CD14-positive monocyte (primary cell): Measurements from ENCODE around the gene TTC33. TPM values are rescaled to one million over a fixed set of nuclear protein-coding genes. Genes with fewer than 3 reads are reported as not detected.

ENCODE experiments used
- DNase-seq, 3 donors: peaks; one replicate each; pipeline ENCODE4 v3.0.0-alpha.2; 2011 to 2022
- H2AFZ ChIP-seq: 2 replicates; pipeline ENCODE4 v1.6.0; 2012; ENCODE audit warnings: mild to moderate bottlenecking, low read depth, low read length, inconsistent platforms; ENCODE audit not compliant: insufficient read depth, poor library complexity, severe bottlenecking
- H3K27ac ChIP-seq, 2 donors: 1 replicate in 1 of 2; 2 replicates in 1 of 2; pipeline ENCODE4 v1.5.1; 2012 to 2013; ENCODE audit warnings: low read length in 2 of 2, control low read depth in 1 of 2, inconsistent platforms in 1 of 2, low read depth in 1 of 2, mild to moderate bottlenecking in 1 of 2
- H3K27me3 ChIP-seq, 2 donors: one replicate each; pipeline versions ENCODE4 v1.6.0 to v1.6.1; 2011 to 2013; ENCODE audit warnings: low read length in 2 of 2; ENCODE audit not compliant: control insufficient read depth in 2 of 2, insufficient read depth in 2 of 2
- H3K36me3 ChIP-seq, 2 donors: replicated peaks in 1 of 2; 1 replicate in 1 of 2; 2 replicates in 1 of 2; pipeline versions ENCODE4 v1.5.1 to v1.6.1; 2012 to 2013; ENCODE audit warnings: low read length in 2 of 2, control low read depth in 1 of 2, inconsistent platforms in 1 of 2, mild to moderate bottlenecking in 1 of 2; ENCODE audit not compliant: insufficient read depth in 2 of 2, control insufficient read depth in 1 of 2
- H3K4me1 ChIP-seq, 2 donors: 1 replicate in 1 of 2; 2 replicates in 1 of 2; pipeline versions ENCODE4 v1.5.1 to v1.6.1; 2012 to 2013; ENCODE audit warnings: low read length in 2 of 2, control low read depth in 1 of 2, inconsistent platforms in 1 of 2, mild to moderate bottlenecking in 1 of 2, moderate library complexity in 1 of 2; ENCODE audit not compliant: insufficient read depth in 2 of 2, control insufficient read depth in 1 of 2
- H3K4me2 ChIP-seq: replicated peaks from 2 replicates; pipeline ENCODE3; 2012; ENCODE audit warnings: low read length, moderate library complexity, mild to moderate bottlenecking; ENCODE audit not compliant: poor library complexity, severe bottlenecking; ENCODE audit errors: extremely low read depth
- H3K4me3 ChIP-seq, 3 experiments: fragments of 200-600 bp in 1 of 3; sonication (generic) in 1 of 3; replicated peaks in 1 of 3; 1 replicate in 2 of 3; 2 replicates in 1 of 3; pipeline ENCODE4 v1.5.1; 2011 to 2013; ENCODE audit warnings: low read length in 3 of 3, mild to moderate bottlenecking in 3 of 3, control low read depth in 2 of 3, low read depth in 2 of 3, inconsistent platforms in 1 of 3, moderate library complexity in 1 of 3
- H3K79me2 ChIP-seq: 2 replicates; pipeline ENCODE4 v1.6.0; 2012; ENCODE audit warnings: mild to moderate bottlenecking, control low read depth, inconsistent platforms, low read length, moderate library complexity; ENCODE audit not compliant: insufficient read depth
- H3K9ac ChIP-seq: 2 replicates; pipeline ENCODE4 v1.6.0; 2017; ENCODE audit warnings: low read length, mild to moderate bottlenecking; ENCODE audit not compliant: insufficient read depth, poor library complexity, severe bottlenecking
- H3K9me3 ChIP-seq, 2 donors: replicated peaks in 1 of 2; 1 replicate in 1 of 2; 2 replicates in 1 of 2; pipeline versions ENCODE4 v1.5.1 to v1.6.1; 2012 to 2013; ENCODE audit warnings: low read length in 2 of 2, control low read depth in 1 of 2; ENCODE audit not compliant: control insufficient read depth in 1 of 2, insufficient read depth in 1 of 2
- H4K20me1 ChIP-seq: 2 replicates; pipeline ENCODE4 v1.6.0; 2012; ENCODE audit warnings: mild to moderate bottlenecking, low read length, control low read depth, moderate library complexity; ENCODE audit not compliant: insufficient read depth
- H3K27ac Mint-ChIP-seq, 7 donors: one replicate each; pipeline ENCODE4 v1.8.0; 2020; ENCODE audit warnings: mild to moderate bottlenecking in 7 of 7, mixed read lengths in 7 of 7, moderate library complexity in 6 of 7, inconsistent platforms in 2 of 7
- H3K27me3 Mint-ChIP-seq, 3 donors: one replicate each; pipeline ENCODE4 v1.8.0; 2021 to 2022; ENCODE audit warnings: low read depth in 3 of 3, mild to moderate bottlenecking in 3 of 3, mixed read lengths in 3 of 3, moderate library complexity in 3 of 3, inconsistent platforms in 1 of 3
- H3K36me3 Mint-ChIP-seq, 2 donors: one replicate each; pipeline ENCODE4 v1.8.0; 2020; ENCODE audit warnings: mixed read lengths in 2 of 2, inconsistent platforms in 1 of 2, mild to moderate bottlenecking in 1 of 2
- H3K4me1 Mint-ChIP-seq: one replicate; pipeline ENCODE4 v1.8.0; 2020; ENCODE audit warnings: mild to moderate bottlenecking, mixed read lengths
- H3K4me3 Mint-ChIP-seq, 2 donors: one replicate each; pipeline ENCODE4 v1.8.0; 2020; ENCODE audit warnings: mild to moderate bottlenecking in 2 of 2, mixed read lengths in 2 of 2, moderate library complexity in 1 of 2
- H3K9me3 Mint-ChIP-seq, 7 donors: one replicate each; pipeline ENCODE4 v1.8.0; 2020 to 2022; ENCODE audit warnings: mixed read lengths in 7 of 7, mild to moderate bottlenecking in 6 of 7, moderate library complexity in 6 of 7, inconsistent platforms in 2 of 7
- CTCF ChIP-seq: fragments of 200-600 bp; IDR thresholded peaks from one replicate; pipeline ENCODE4 v1.8.0; 2022; ENCODE audit warnings: antibody characterized with exemption, mild to moderate bottlenecking
- WGBS: methylation state at CpG from one replicate; pipeline ENCODE4 v1.1.5; 2013; ENCODE audit warnings: missing lambda C conversion rate; ENCODE audit not compliant: insufficient coverage; 5-methylcytosine and 5-hydroxymethylcytosine counted together
- intact Hi-C, 2 donors: fragments of 100-400 bp; cut with micrococcal nuclease; formaldehyde crosslinking; loops; one replicate each; pipeline versions ENCODE4 v1.15.0 to v1.15.1; 2023
- polyA plus RNA-seq, 3 donors: library from polyadenylated mRNA; depleted of rRNA in 1 of 3; unstranded in 2 of 3; stranded (reverse) in 1 of 3; fragments of 300-500 nt in 2 of 3; fragments of >200 nt in 1 of 3; fragmentation: Illumina TruSeq in 2 of 3; gene quantifications; 1 replicate in 2 of 3; 2 replicates in 1 of 3; pipeline ENCODE4 v1.2.3, GENCODE V29; 2012 to 2021

The TTC33 gene
- polyA plus RNA-seq, 3 donors = 1.5 to 11.7 (median 9.4) TPM

- intact Hi-C loops = no loop called here
- Mint-ChIP-seq H3K36me3 (no peaks in the 10 kb centered on the region), H3K4me3 (no peak overlapping the region), H3K27me3 (no peaks in the 10 kb centered on the region), H3K27ac (no peak overlapping the region), H3K4me1 (peaks cover 19% of the 10 kb centered on the region), H3K9me3 (no peaks in the 10 kb centered on the region)
- H3K27me3 ChIP-seq = no peaks in the 10 kb centered on the region
- H2AFZ ChIP-seq = no peak overlapping the region
- no peak overlapping the region for H3K4me2 ChIP-seq
- H3K36me3 ChIP-seq = no peaks in the 10 kb centered on the region
- DNase-seq = no peak
- no peak for TF ChIP-seq CTCF
- H3K9me3 ChIP-seq = no peaks in the 10 kb centered on the region
- H3K27ac ChIP-seq = no peak overlapping the region
- no peak overlapping the region for H3K9ac ChIP-seq
- no peaks in the 10 kb centered on the region for H3K79me2 ChIP-seq
- H3K4me1 ChIP-seq = peaks cover 6 to 18% of the 10 kb centered on the region in 2 donors
- no peak overlapping the region for H3K4me3 ChIP-seq
- no CpG with 5 or more reads among the region's 1 CpG for WGBS
- no peaks in the 10 kb centered on the region for H4K20me1 ChIP-seq
These were observed 231.1 kb downstream of the TTC33 start for GRCh38 chr5:40524677-40525076.

GRCh38 chr5:40521925-40522324, 233.8 kb downstream of the TTC33 start:
- peaks cover 13% of the 10 kb centered on the region for H3K4me1 Mint-ChIP-seq
- H3K27ac Mint-ChIP-seq = peak overlapping the region in 3 of 7 donors; percentile 23 to 69 (median 68)
- Histone ChIP-seq H3K9ac (no peak overlapping the region), H2AFZ (no peak overlapping the region), H3K27me3 (no peaks in the 10 kb centered on the region), H3K4me1 (peaks cover 2 to 10% of the 10 kb centered on the region in 2 donors), H4K20me1 (no peaks in the 10 kb centered on the region), H3K4me2 (no peak overlapping the region), H3K9me3 (no peaks in the 10 kb centered on the region), H3K79me2 (no peaks in the 10 kb centered on the region), H3K4me3 (no peak overlapping the region), H3K36me3 (no peaks in the 10 kb centered on the region), H3K27ac (no peak overlapping the region)
- H3K4me3 Mint-ChIP-seq = no peak overlapping the region
- intact Hi-C loops = no loop called here
- H3K36me3 Mint-ChIP-seq = no peaks in the 10 kb centered on the region
- no peak for TF ChIP-seq CTCF
- DNase-seq = peak in 2 of 3 donors; percentile 49 to 86
- H3K27me3 Mint-ChIP-seq = no peaks in the 10 kb centered on the region
- H3K9me3 Mint-ChIP-seq = no peaks in the 10 kb centered on the region
